UCSD-AML1 (cell line): ENCODE measurements around the gene LARGE2.
"Not testable (repeated sequence)": the region's sequence is repeated elsewhere in the genome, so short reads cannot be mapped to it uniquely, and the experiment has no call there.

Experiments used
- DNase-seq: peaks from one replicate; lab custom pipeline; 2025; ENCODE audit not compliant: unreplicated experiment; lab: John Stamatoyannopoulos, UW

The LARGE2 gene

DNA sequence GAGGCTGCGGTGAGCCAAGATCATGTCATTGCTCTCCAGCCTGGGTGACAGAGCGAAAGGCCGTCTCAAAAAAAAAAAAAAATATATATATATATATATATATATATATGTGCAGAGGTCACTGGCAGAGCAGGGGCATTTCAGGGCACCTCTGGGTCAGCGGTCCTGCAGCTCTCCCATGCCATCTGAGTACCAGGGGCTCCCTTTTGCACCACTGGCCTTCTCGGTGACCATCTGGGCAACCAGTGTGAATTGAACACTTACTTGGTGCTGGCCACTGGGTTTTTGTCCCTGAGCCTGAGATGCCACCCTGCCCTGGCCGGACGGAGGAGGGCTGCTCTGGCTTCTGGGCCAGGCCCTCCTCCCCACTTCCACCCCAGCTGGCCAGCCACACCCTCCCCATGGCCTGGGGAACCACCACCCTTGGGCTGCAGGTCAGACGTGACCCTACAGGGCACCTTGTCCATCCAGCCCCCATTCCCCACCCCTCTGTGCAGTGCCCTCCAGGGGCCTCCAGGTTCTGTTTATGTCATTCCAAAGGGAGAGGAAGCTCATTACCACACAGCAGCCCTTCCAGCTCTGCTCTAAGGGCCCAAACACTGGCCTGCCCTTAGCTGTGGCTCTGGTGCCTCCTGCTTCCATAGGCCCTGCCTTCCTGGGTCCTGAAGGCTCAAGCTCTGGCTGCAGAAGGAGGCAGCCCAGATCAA, 26.8 kb upstream of the LARGE2 start:
- DNase-seq = no peak

- DNase-seq = no peak
These were observed 26.0 kb upstream of the LARGE2 start for GRCh38 chr11:45896422-45896984.

DNA sequence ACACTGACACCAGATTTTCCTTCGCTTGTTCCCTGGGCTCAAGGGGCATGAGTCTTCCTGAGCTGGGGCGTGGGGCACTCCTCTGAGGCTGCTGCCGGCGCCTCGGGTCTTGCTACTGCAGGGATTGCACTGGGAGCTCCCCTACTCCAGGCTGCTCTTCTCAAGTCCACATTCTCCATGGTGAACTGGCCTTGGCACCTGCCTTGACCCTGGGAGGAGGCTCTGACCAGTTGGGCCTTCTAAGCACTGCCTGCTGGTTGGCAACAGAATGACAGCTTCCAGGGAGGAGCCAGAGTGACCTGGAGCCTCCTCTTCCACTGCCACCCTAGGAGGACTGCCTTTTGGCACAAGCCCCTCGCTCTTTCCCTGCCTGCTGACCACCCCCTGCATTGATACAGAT, 24.9 kb upstream of the LARGE2 start:
- DNase-seq = no peak

GRCh38 chr11:45899086-45899447, 23.4 kb upstream of the LARGE2 start:
- no peak for DNase-seq

DNA sequence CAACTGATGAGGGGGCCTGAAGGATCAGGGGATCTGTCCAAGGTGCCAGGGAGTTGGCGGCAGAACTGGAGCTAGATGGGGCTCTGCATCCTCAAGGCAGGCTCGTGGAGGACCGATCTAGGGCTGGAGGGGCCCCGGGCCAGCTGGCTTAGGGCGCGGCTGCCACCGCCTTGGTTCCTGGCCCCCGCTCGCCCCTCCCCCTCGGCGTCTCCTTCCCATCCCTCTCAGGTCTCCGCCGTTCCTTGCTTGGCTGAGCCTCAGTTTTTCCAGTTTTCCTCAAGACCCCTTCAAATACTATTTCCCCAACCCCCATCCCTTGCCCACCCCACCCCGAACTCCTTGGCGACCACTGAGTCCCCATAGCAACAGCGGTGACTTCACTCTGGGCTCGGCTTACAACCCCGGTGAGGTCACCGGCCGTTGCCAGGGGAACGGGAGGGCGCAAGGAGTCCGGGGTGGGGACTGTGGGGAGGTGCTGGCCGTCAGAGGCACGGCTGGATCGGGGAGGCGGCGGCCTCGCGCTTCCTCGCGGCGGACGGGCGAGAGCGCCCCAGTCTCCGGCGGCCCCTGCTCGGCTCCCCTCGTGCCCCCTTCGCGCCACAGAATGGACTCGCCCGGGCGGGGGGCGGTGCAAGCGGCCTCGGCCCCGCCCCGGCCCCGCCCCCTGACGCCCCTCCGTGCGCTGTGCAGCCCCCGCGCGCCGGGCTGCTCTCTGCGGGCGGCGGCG, 22.8 kb upstream of the LARGE2 start:
- DNase-seq = peak; percentile 18

GRCh38 chr11:45900175-45900800, 22.2 kb upstream of the LARGE2 start:
- DNase-seq = not testable (repeated sequence)

DNA sequence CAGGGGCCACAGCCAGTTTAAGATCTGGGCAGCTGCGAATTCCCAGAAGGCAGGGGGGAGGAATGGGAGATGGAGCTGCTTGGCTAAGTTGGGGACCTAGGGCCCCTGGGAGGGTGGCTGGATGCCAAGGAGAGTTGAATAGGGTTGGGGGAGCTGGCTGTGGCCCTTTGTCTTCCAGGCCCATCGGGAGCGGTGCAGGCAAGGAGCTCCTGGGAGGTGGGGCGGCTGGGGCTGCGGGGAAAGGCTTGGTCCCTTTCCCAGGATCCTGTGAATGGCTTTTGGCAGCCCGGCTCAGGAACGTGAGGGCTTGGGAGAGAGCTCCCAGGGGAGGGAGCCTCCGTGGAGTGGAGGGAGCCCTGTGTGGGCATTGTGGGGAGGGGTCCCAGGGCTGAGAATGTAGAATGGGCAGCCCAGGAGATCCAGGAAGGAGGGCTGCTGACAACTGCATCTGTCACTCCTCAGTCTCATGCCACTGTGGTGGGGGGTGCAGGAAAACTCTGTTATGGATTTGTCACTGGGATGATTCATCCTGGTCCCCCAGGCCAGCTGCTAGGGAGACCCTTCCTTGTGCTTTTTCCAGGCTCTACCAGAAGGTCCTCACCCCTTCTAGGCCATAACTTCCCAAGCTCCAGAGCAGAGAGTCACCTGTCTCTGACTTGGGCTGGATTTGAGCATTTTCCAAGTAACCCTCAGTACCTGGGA, 21.4 kb upstream of the LARGE2 start:
- DNase-seq = no peak

- no peak for DNase-seq
These were observed 20.8 kb upstream of the LARGE2 start for GRCh38 chr11:45901626-45902025.

GRCh38 chr11:45902452-45903380, 19.7 kb upstream of the LARGE2 start:
- DNase-seq = no peak

- no peak for DNase-seq
These were observed 18.0 kb upstream of the LARGE2 start for GRCh38 chr11:45904309-45904915.

DNA sequence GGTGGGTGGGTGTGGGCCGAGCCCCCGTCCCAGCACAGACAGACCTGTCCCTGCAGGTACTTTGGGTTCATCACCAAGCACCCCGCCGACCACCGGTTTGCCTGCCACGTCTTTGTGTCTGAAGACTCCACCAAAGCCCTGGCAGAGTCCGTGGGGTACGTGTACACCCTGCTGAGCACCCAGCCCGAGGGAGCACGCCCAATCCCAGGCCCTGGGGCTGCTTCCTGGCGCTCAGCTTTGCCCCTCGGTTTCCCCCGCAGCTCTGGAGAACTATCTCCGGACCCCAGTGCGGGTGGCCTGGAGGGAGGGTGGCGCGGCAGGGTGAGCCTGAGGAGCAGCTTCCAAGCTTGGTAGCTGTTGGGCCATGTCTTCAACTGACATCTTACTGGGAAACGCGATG, 17.4 kb upstream of the LARGE2 start:
- DNase-seq = no peak

DNA sequence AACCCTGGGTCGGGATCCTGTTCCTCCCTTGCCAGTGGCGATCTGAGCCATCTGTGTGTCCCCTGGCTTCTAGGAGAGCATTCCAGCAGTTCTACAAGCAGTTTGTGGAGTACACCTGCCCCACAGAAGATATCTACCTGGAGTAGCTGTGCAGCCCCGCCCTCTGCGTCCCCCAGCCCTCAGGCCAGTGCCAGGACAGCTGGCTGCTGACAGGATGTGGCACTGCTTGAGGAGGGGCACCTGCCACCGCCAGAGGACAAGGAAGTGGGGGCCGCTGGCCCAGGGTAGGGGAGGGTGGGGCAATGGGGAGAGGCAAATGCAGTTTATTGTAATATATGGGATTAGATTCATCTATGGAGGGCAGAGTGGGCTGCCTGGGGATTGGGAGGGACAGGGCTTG, 16.9 kb upstream of the LARGE2 start:
- DNase-seq = not testable (repeated sequence)

DNA sequence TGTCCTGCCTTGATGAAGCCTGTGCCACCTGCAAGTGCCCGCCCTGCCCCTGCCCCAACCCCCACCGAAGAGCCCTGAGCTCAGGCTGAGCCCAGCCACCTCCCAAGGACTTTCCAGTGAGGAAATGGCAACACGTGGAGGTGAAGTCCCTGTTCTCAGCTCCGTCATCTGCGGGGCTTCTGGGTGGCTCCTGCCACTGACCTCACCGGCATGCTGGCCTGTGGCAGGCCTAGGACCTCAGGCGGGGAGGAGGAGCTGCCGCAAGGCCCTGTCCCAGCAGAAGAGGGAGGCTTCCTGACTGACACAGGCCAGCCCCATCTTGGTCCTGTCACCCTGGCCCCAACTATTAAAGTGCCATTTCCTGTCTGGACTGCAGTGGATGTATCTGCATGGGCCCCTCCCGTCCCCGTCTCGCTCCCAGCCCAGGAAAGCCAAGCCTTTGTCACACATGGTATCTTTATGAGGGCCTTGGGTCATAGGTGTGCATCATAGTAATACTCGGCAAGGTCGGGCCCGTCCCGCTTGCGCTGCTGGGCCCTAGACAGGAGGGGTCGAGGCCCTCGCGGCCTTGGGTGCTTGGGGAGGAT, 16.3 kb upstream of the LARGE2 start:
- DNase-seq = peak; percentile 41

DNA sequence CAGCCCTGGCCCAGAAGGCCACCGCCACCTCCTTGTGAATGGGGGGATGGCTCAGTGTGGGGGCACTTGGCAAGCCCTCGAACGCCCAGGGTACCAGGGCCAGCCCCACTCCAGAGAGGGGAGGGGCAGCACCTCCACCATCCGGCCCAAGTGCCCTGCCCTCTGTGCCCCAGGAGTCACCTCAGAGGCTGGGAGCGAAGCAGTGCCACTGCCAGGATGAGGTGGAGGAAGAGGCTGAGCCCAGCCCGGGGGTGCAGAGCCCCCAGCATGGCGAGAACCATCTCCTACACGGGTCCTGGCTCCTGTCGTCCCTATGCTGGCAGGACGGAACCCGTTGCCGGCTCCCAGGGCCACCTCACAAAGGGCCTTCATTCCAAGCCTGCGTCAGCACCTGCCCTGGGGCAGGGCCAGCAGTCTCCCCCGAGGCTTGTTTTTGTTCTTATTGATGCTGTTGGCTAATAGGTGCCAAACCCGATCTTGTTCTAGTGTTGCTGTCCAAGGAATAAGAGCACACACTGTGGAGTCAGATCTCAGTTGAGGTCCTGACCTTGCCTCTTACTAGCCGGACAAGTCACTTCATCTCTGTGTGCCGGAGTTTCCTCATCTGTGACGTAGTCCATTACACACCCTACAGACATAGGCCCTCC, 15.4 kb upstream of the LARGE2 start, which contains the start of gene FREY1:
Gene FREY1 (minus strand): TSS at position 307 of the 647 bp plus-strand sequence. CDS start 26 bp downstream, at position 281.
- no peak for DNase-seq

DNA sequence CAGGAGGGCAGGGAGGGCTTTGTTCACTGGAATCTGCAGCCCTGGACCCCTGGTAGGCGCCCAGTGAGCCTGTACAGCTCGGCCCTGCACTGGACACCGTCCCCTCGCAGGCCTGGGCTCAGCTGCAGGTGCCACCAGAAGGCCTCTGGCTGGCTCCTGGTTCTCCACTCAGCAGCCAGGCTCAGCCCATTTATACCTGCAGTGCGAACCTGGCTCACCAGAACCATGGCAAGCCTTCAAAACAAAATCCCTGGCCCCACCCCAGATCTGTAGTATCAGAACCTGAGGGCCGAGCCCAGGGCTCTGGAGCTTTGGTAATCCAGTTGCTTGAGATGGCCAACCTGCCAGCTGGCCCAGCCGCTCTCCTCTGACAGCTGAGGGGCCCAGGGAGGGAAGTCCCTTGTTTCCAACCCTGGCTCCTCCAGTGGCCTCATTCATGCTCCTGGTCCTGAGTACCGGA, 14.5 kb upstream of the LARGE2 start:
- DNase-seq = no peak

GRCh38 chr11:45909594-45910475, 12.6 kb upstream of the LARGE2 start:
- DNase-seq = no peak

GRCh38 chr11:45910623-45911022, 11.8 kb upstream of the LARGE2 start:
- DNase-seq = no peak

DNA sequence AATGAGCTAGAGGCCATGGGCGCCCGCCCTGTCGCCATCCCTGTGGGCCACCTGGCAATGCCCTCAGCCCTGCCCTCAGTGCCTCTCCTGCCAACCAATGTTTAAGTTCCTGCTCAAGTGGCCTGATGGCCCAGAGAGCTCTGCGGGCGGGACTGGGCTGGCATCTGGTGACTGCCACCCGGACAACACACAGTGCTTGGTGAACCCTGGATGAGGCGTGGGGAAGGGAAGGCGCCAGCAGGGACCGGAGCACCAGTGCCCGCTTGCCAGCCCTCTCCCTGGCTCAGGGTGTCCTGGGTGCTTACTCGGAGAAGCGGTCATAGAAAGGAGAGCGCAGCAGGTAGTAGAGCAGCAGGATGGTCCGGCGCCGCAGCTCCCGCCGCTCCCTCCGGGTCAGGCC, 8.9 kb upstream of the LARGE2 start:
- DNase-seq = no peak
